Measurements from ENCODE around the gene IL17D. TPM values are rescaled to one million over a fixed set of nuclear protein-coding genes. Genes with fewer than 3 reads are reported as not detected.

The IL17D gene
- total and polyA plus RNA-seq, 2 experiments from 2014 or later = 1.6 to 2.3 TPM

- TF ChIP-seq STAT1 (IDR thresholded peaks at IDR 0.05; ENCODE audit: unreplicated experiment) = no peak
- TF ChIP-seq ZNF462 (CRISPR knock-in tag; IDR thresholded peaks at IDR 0.05) = no peak
- no peak for TF ChIP-seq JUNB (IDR thresholded peaks at IDR 0.05; ENCODE audit: unreplicated experiment)
- no peak for TF ChIP-seq EZH2 (IDR thresholded peaks at IDR 0.05; ENCODE audit: low read depth, unreplicated experiment)
- TF ChIP-seq NANOG (IDR thresholded peaks at IDR 0.05; ENCODE audit: borderline replicate concordance) = no peak
- TF ChIP-seq ETS1 (IDR thresholded peaks at IDR 0.05) = no peak
- TF ChIP-seq CTCF (conservative IDR thresholded peaks at IDR 0.05; ENCODE audit: low read depth in 2 of 2) = no peak
- no peak for TF ChIP-seq POLR2AphosphoS5 (IDR thresholded peaks at IDR 0.05; ENCODE audit: low read depth)
- no peak for TF ChIP-seq EZH2phosphoT487 (IDR thresholded peaks at IDR 0.05; ENCODE audit: unreplicated experiment)
- TF ChIP-seq REST (IDR thresholded peaks at IDR 0.05; ENCODE audit: unreplicated experiment) = no peak
- TF ChIP-seq ZNF331 (CRISPR knock-in tag; IDR thresholded peaks at IDR 0.05; ENCODE audit: low read depth) = no peak
- TF ChIP-seq ZNF114 (CRISPR knock-in tag; IDR thresholded peaks at IDR 0.05) = no peak
- TF ChIP-seq CREB1 (CRISPR knock-in tag; IDR thresholded peaks at IDR 0.05; ENCODE audit: low read depth) = no peak
- H2AFZ ChIP-seq = no peak overlapping the region
- no peaks in the 10 kb centered on the region for H3K27me3 ChIP-seq (ENCODE audit: insufficient read depth)
- Mint-ChIP-seq H3K4me3 (no peak overlapping the region), H3K27ac (no peak overlapping the region), H3K4me1 (peaks cover 7% of the 10 kb centered on the region; the same call in 2 of the 3 replicates), H3K27me3 (ENCODE audit: insufficient read depth, low read depth, poor library complexity) (peaks cover 2% of the 10 kb centered on the region), H3K9me3 (no peaks in the 10 kb centered on the region), H3K36me3 (ENCODE audit: low read depth) (no peaks in the 10 kb centered on the region)
- DNase-seq (ENCODE audit: low spot score) (no peak), ATAC-seq (no peak)
- no peaks in the 10 kb centered on the region for H3K36me3 ChIP-seq (ENCODE audit: insufficient read depth)
- no peak overlapping the region for H3K4me3 ChIP-seq
- no peak overlapping the region for H3K4me2 ChIP-seq
- H3K4me1 ChIP-seq (ENCODE audit: insufficient read depth) = no peaks in the 10 kb centered on the region
- H3F3A ChIP-seq (replicated peaks; ENCODE audit: low read depth) = no peaks in the 10 kb centered on the region
- H3K27ac ChIP-seq (ENCODE audit: low read depth) = no peak overlapping the region
- no peaks in the 10 kb centered on the region for H4K20me1 ChIP-seq (replicated peaks; ENCODE audit: insufficient read depth)
- no peaks in the 10 kb centered on the region for H3K9me2 ChIP-seq (ENCODE audit: insufficient read depth)
- H3K79me2 ChIP-seq (replicated peaks; ENCODE audit: insufficient read depth) = no peaks in the 10 kb centered on the region
Observed at GRCh38 chr13:20672772-20673171, 30.7 kb upstream of the IL17D start.

Data from GM23338 (cell line).